ENCODE data around the gene RNF183. TPM values are rescaled to one million over a fixed set of nuclear protein-coding genes. Genes with fewer than 3 reads are reported as not detected.

The RNF183 gene
- total RNA-seq, 2 donors from 2014 or later = not detected

DNA sequence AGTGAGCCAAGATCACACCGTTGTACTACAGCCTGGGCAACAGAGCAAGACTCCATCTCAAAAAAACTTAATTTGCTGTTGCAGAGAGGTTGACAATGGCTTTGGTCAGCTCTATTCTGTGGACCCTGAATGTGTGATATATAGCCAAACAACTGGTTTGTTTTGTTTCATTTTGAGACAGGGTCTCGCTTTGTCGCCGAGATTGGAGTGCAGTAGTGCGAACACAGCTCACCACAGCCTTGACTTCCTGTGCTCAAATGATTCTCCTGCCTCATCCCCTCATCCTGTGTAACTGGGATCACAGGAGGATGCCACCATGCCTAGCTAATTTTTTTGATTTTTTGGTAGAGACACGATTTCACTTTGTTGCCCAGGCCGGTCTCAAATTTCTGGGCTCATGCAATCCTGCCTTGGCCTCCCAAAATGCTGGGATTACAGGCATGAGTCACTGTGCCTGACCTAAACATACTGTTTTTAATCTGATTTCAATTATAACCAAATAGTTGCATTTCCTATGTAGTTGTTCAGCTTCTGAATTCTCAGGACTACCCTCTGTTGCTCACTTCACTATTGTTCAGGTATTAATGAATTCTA, 9.8 kb downstream of the RNF183 start:
- ATAC-seq = no peak
- H3K27me3 ChIP-seq = no peaks in the 10 kb centered on the region
- no peaks in the 10 kb centered on the region for H3K9me3 ChIP-seq
- intact Hi-C loops (cut with DNase I) = no loop called here
- H3K36me3 ChIP-seq (replicated peaks in 1 of 2; ENCODE audit: insufficient read depth in 1 of 2, low read depth in 2 of 2) = peaks cover 0 to 31% of the 10 kb centered on the region in 2 donors
- no peak overlapping the region for H3K4me3 ChIP-seq
- 76 to 83% methylated on average over 7 of the region's 7 CpGs for WGBS, 2 donors
- DNase-seq = no peak
- no peak overlapping the region for H3K27ac ChIP-seq
- TF ChIP-seq, protein P1, sequence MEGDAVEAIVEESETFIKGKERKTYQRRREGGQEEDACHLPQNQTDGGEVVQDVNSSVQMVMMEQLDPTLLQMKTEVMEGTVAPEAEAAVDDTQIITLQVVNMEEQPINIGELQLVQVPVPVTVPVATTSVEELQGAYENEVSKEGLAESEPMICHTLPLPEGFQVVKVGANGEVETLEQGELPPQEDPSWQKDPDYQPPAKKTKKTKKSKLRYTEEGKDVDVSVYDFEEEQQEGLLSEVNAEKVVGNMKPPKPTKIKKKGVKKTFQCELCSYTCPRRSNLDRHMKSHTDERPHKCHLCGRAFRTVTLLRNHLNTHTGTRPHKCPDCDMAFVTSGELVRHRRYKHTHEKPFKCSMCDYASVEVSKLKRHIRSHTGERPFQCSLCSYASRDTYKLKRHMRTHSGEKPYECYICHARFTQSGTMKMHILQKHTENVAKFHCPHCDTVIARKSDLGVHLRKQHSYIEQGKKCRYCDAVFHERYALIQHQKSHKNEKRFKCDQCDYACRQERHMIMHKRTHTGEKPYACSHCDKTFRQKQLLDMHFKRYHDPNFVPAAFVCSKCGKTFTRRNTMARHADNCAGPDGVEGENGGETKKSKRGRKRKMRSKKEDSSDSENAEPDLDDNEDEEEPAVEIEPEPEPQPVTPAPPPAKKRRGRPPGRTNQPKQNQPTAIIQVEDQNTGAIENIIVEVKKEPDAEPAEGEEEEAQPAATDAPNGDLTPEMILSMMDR (IDR thresholded peaks at IDR 0.05) = no peak
- no peak for TF ChIP-seq POLR2A (IDR thresholded peaks at IDR 0.05)
- H3K4me1 ChIP-seq = no peaks in the 10 kb centered on the region

DNA sequence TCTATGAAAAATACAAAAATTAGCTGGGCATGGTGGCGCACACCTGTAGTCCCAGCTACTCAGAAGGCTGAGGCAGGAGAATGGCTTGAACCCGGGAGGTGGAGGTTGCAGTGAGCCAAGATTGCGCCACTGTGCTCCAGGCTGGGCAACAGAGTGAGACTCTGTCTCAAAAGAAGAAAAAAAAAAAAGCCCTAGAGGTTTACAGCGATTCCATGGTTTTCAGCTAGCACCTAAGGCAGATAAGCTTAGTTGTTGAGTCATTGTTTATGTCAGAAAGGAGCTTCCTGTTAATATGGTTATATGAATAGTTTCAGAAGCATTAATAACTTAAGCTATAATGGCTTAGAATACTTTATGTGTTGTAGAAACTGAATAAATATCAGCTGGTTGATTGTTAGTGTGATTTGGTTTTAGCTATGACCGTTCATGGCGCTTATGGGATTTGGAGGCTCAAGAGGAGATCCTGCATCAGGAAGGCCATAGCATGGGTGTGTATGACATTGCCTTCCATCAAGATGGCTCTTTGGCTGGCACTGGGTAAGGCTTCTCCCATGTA, 13.0 kb downstream of the RNF183 start:
- ATAC-seq (no peak), DNase-seq (no peak)
- Histone ChIP-seq H3K4me1 (no peaks in the 10 kb centered on the region), H3K9me3 (no peaks in the 10 kb centered on the region), H3K4me3 (no peak overlapping the region), H3K27me3 (no peaks in the 10 kb centered on the region), H3K36me3 (replicated peaks in 1 of 2; ENCODE audit: insufficient read depth in 1 of 2, low read depth in 2 of 2) (peaks cover 5 to 48% of the 10 kb centered on the region in 2 donors), H3K27ac (no peak overlapping the region)
- no peak for TF ChIP-seq POLR2A (IDR thresholded peaks at IDR 0.05)
- TF ChIP-seq, protein P1 (IDR thresholded peaks at IDR 0.05) = no peak
- WGBS, 2 donors = 87 to 91% methylated on average over 6 of the region's 6 CpGs
- intact Hi-C loops (cut with DNase I) = no loop called here

DNA sequence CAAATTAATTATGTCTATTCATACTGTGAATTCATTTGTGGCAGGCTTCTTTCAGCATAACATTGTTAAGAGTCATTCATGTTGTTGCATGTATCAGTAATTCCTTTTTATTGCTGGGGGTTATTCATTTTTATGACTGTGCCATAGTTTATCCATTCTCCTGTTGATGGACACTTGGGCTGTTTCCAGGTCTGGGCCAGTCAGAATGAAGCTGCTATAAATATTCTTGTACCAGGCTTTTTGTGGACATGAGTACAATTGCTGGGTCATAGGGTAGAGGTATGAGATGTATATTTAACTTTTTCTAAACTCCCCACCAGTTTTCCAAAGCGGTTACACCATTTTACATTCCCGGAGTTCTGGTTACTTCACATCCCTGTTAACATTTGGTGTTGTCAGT, 14.1 kb downstream of the RNF183 start:
- no peak for DNase-seq
- Histone ChIP-seq H3K4me3 (no peak overlapping the region), H3K27me3 (no peaks in the 10 kb centered on the region), H3K27ac (no peak overlapping the region), H3K36me3 (replicated peaks in 1 of 2; ENCODE audit: insufficient read depth in 1 of 2, low read depth in 2 of 2) (peaks cover 12 to 54% of the 10 kb centered on the region in 2 donors), H3K9me3 (no peaks in the 10 kb centered on the region), H3K4me1 (no peaks in the 10 kb centered on the region)
- TF ChIP-seq POLR2A (IDR thresholded peaks at IDR 0.05) = no peak
- intact Hi-C loops (cut with DNase I) = no loop called here
- 93 to 98% methylated on average over 2 of the region's 2 CpGs for WGBS, 2 donors
- no peak for ATAC-seq

DNA sequence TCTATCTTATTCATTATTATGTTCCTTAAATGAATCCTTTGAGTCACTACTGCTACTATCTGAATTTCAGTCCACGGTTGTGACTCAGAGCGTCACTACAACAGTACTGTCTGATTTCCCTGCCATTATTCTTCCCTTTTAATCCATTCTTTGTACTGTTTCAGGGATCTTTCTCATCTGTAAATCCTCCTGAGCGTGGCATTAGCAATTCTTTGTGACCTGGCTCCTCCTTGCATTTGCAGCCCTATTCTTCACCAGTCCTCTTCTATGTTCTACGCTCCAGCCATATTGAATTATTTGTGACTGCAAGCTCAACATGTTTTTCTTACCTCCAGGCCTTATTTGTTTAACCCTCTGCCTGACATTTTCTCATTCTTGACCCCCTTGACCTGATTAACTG, 21.8 kb downstream of the RNF183 start:
- H3K27ac ChIP-seq = no peak overlapping the region
- H3K9me3 ChIP-seq = no peaks in the 10 kb centered on the region
- peaks cover 23 to 29% of the 10 kb centered on the region in 2 donors for H3K36me3 ChIP-seq (replicated peaks in 1 of 2; ENCODE audit: insufficient read depth in 1 of 2, low read depth in 2 of 2)
- no peaks in the 10 kb centered on the region for H3K27me3 ChIP-seq
- ATAC-seq (no peak), DNase-seq (no peak)
- no peak for TF ChIP-seq POLR2A (IDR thresholded peaks at IDR 0.05)
- TF ChIP-seq, protein P1 (IDR thresholded peaks at IDR 0.05) = no peak
- no peak overlapping the region for H3K4me3 ChIP-seq
- WGBS, 2 donors = 95% methylated on average over 4 of the region's 4 CpGs
- intact Hi-C loops (cut with DNase I) = no loop called here
- peaks cover 7% of the 10 kb centered on the region for H3K4me1 ChIP-seq

DNA sequence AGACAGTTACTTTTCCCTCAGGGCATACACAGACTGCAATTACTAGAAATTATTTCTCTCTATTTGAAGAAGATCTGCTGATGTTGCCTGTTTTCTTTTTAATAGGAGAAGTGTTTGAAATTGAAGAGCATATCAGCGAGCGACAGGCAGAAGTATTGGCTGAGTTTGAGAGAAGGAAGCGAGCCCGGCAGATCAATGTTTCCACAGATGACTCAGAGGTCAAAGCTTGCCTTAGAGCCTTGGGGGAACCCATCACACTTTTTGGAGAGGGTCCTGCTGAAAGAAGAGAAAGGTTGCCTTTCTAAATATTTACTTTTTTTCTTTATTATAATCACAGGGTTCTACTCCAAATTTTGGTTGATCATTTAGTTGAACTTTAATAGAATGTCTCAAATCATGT, 24.3 kb downstream of the RNF183 start:
- WGBS, 2 donors = 82 to 86% methylated on average over 4 of the region's 4 CpGs
- intact Hi-C loops (cut with DNase I) = no loop called here
- H3K36me3 ChIP-seq (replicated peaks in 1 of 2; ENCODE audit: insufficient read depth in 1 of 2, low read depth in 2 of 2) = peaks cover 10 to 17% of the 10 kb centered on the region in 2 donors
- DNase-seq (no peak), ATAC-seq (no peak)
- H3K4me1 ChIP-seq = peaks cover 20% of the 10 kb centered on the region
- no peak overlapping the region for H3K27ac ChIP-seq
- TF ChIP-seq, protein P1 (IDR thresholded peaks at IDR 0.05) = no peak
- no peak for TF ChIP-seq POLR2A (IDR thresholded peaks at IDR 0.05)
- no peaks in the 10 kb centered on the region for H3K27me3 ChIP-seq
- no peaks in the 10 kb centered on the region for H3K9me3 ChIP-seq
- H3K4me3 ChIP-seq = no peak overlapping the region

All from body of pancreas (tissue), 4 donors.